Panc1 (cell line): ENCODE results near the gene CDH13. TPM values are rescaled to one million over a fixed set of nuclear protein-coding genes. Genes with fewer than 3 reads are reported as not detected.

Source experiments
- ATAC-seq: fragments of 200-7000 bp; cut with Tn5 transposase; 2 replicates; pipeline ENCODE4 v1.9.1; 2020; ENCODE audit warnings: mild to moderate bottlenecking, moderate library complexity
- BruUV-seq: library from RNA; stranded (reverse); fragments of 400-500 nt; replicated peaks from 2 replicates; lab custom pipeline; 2021; lab: Mats Ljungman, UMichigan
- CTCF ChIA-PET: fragments of 300-600 bp; sonication (Branson Sonifier 250); formaldehyde crosslinking; loops from one replicate; lab custom pipeline; 2022; ENCODE audit warnings: antibody characterized with exemption; lab: Charles Lee
- POLR2A ChIA-PET: fragments of 300-600 bp; sonication (Branson Sonifier 250); formaldehyde crosslinking; loops from one replicate; lab custom pipeline; 2022; ENCODE audit warnings: antibody characterized with exemption; lab: Charles Lee
- DNase-seq: peaks from one replicate; pipeline ENCODE4 v3.0.0-alpha.2; 2010; ENCODE audit warnings: low read depth, low spot score
- H3K27ac ChIP-seq: 2 replicates; pipeline ENCODE4 v1.5.1; 2011; ENCODE audit warnings: mild to moderate bottlenecking, low read length, inconsistent platforms
- H3K27me3 ChIP-seq: fragments of 200-500 bp; sonication (Bioruptor generic); 2 replicates; pipeline ENCODE4 v1.6.0; 2014; ENCODE audit warnings: low read length, inconsistent platforms; ENCODE audit not compliant: control insufficient read depth, insufficient read depth
- H3K36me3 ChIP-seq: fragments of 200-500 bp; sonication (Bioruptor generic); 2 replicates; pipeline ENCODE4 v1.5.1; 2014; ENCODE audit warnings: inconsistent platforms, mild to moderate bottlenecking, low read length, moderate library complexity; ENCODE audit not compliant: control insufficient read depth, insufficient read depth
- H3K4me1 ChIP-seq: 2 replicates; pipeline ENCODE4 v1.5.1; 2011; ENCODE audit warnings: inconsistent platforms, mild to moderate bottlenecking, low read length, moderate library complexity; ENCODE audit not compliant: control insufficient read depth, insufficient read depth
- H3K4me3 ChIP-seq, 2 experiments: 2 replicates each; pipeline ENCODE4 v1.5.1; 2011 to 2012; ENCODE audit warnings: low read depth in 2 of 2, low read length in 2 of 2, mild to moderate bottlenecking in 2 of 2, inconsistent platforms in 1 of 2, moderate library complexity in 1 of 2
- H3K9me3 ChIP-seq: fragments of 200-500 bp; sonication (Bioruptor generic); 2 replicates; pipeline ENCODE4 v1.5.1; 2014; ENCODE audit warnings: low read depth, mild to moderate bottlenecking, inconsistent platforms, low read length, moderate library complexity; ENCODE audit not compliant: control insufficient read depth, insufficient read depth
- CTCF ChIP-seq: fragments of 450-650 bp; IDR thresholded peaks from 2 replicates; pipeline ENCODE4 v1.5.1; 2017; ENCODE audit warnings: mild to moderate bottlenecking
- POLR2AphosphoS5 ChIP-seq: IDR thresholded peaks from 2 replicates; pipeline ENCODE4 v1.6.1; 2012; ENCODE audit warnings: mild to moderate bottlenecking, low read depth, low read length, moderate library complexity
- REST ChIP-seq, 2 experiments: IDR thresholded peaks; 2 replicates each; pipeline ENCODE4 v1.6.1; 2011 to 2012; ENCODE audit warnings: low read depth in 2 of 2, control low read depth in 1 of 2, low read length in 1 of 2, mild to moderate bottlenecking in 1 of 2, moderate library complexity in 1 of 2; ENCODE audit not compliant: insufficient read depth in 1 of 2
- SIN3A ChIP-seq: IDR thresholded peaks from 2 replicates; pipeline ENCODE4 v1.6.1; 2012; ENCODE audit warnings: low read depth, mild to moderate bottlenecking, low read length, moderate library complexity, borderline replicate concordance; ENCODE audit not compliant: insufficient read depth
- TCF7L2 ChIP-seq: IDR thresholded peaks from 2 replicates; pipeline ENCODE4 v1.6.1; 2011; ENCODE audit warnings: mild to moderate bottlenecking, low read depth, low read length, inconsistent platforms
- in situ Hi-C: cut with HindIII; loops from 2 replicates; pipeline ENCODE4 v1.10.0; 2016; ENCODE audit warnings: low sequenced_read_pairs, low pct_unique_long_range_greater_than_20kb
- intact Hi-C: fragments of 100-400 bp; cut with micrococcal nuclease; formaldehyde crosslinking; loops from one replicate; pipeline ENCODE4 v1.10.0; 2022; ENCODE audit not compliant: unreplicated experiment
- total RNA-seq: library from RNA; stranded (reverse); gene quantifications from one replicate; pipeline ENCODE4 v1.2.1, GENCODE V29; 2021; ENCODE audit not compliant: unreplicated experiment

CDH13 gene
- total RNA-seq, 1 experiment from 2014 or later: not detected

GRCh38 chr16:82641336-82641984 lies 14.7 kb downstream of the CDH13 start:
- ATAC-seq (no peak), DNase-seq (no peak)
- intact Hi-C loops (no loop called here), in situ Hi-C loops (no loop called here)
- no TSS peak for BruUV-seq
- H3K4me1 ChIP-seq: no peaks in the 10 kb centered on the region
- POLR2A ChIA-PET: no interaction called here
- CTCF ChIA-PET: no interaction called here
- no peak overlapping the region for H3K27ac ChIP-seq
- no peaks in the 10 kb centered on the region for H3K36me3 ChIP-seq
- TF ChIP-seq REST (IDR thresholded peaks at IDR 0.05; ENCODE audit: insufficient read depth in 1 of 2, low read depth in 2 of 2, low read length in 1 of 2) (no peak), SIN3A (no peak), CTCF (no peak), TCF7L2 (no peak), POLR2AphosphoS5 (no peak)
- no peaks in the 10 kb centered on the region for H3K9me3 ChIP-seq
- H3K27me3 ChIP-seq: no peaks in the 10 kb centered on the region
- H3K4me3 ChIP-seq: no peak overlapping the region

- Histone ChIP-seq H3K27ac (no peak overlapping the region), H3K4me1 (no peaks in the 10 kb centered on the region), H3K4me3 (no peak overlapping the region), H3K9me3 (no peaks in the 10 kb centered on the region), H3K36me3 (no peaks in the 10 kb centered on the region), H3K27me3 (no peaks in the 10 kb centered on the region)
- CTCF ChIA-PET: no interaction called here
- intact Hi-C loops: no loop called here
- POLR2A ChIA-PET: no interaction called here
- TF ChIP-seq POLR2AphosphoS5: no peak
- TF ChIP-seq TCF7L2: no peak
- no peak for TF ChIP-seq CTCF
- no peak for TF ChIP-seq SIN3A
- TF ChIP-seq REST (IDR thresholded peaks at IDR 0.05; ENCODE audit: insufficient read depth in 1 of 2, low read depth in 2 of 2, low read length in 1 of 2): no peak
- no TSS peak for BruUV-seq
- DNase-seq (no peak), ATAC-seq (no peak)
- in situ Hi-C loops: no loop called here
Measured at GRCh38 chr16:82643136-82643535, 16.4 kb downstream of the CDH13 start.
